ENCODE data around the gene CACNA1G. TPM values are rescaled to one million over a fixed set of nuclear protein-coding genes. Genes with fewer than 3 reads are reported as not detected.

The CACNA1G gene
- total RNA-seq, 1 donor from 2014 or later, result 29.0 TPM

- DNase-seq (ENCODE audit: low spot score in 2 of 2, unreplicated experiment in 2 of 2), result no peak
- peaks cover 28% of the 10 kb centered on the region for H3K4me1 Mint-ChIP-seq
- H3K27me3 Mint-ChIP-seq (ENCODE audit: low read depth), result peaks cover 16% of the 10 kb centered on the region
- no peaks in the 10 kb centered on the region for H3K36me3 Mint-ChIP-seq
- no peak for TF ChIP-seq CTCF (IDR thresholded peaks at IDR 0.05; ENCODE audit: unreplicated experiment)
- no peak overlapping the region for H3K4me3 Mint-ChIP-seq
- peak overlapping the region; percentile 6 for H3K27ac Mint-ChIP-seq
- H3K9me3 Mint-ChIP-seq, result no peaks in the 10 kb centered on the region
Observed at GRCh38 chr17:50641357-50641756, 80.8 kb downstream of the CACNA1G start.

- no peak overlapping the region for H3K27ac Mint-ChIP-seq
- H3K27me3 Mint-ChIP-seq (ENCODE audit: low read depth), result peaks cover 7% of the 10 kb centered on the region
- no peak overlapping the region for H3K4me3 Mint-ChIP-seq
- H3K36me3 Mint-ChIP-seq, result no peaks in the 10 kb centered on the region
- DNase-seq (ENCODE audit: low spot score in 2 of 2, unreplicated experiment in 2 of 2), result no peak
- no peak for TF ChIP-seq CTCF (IDR thresholded peaks at IDR 0.05; ENCODE audit: unreplicated experiment)
- H3K9me3 Mint-ChIP-seq, result no peaks in the 10 kb centered on the region
- H3K4me1 Mint-ChIP-seq, result peaks cover 28% of the 10 kb centered on the region
Observed at GRCh38 chr17:50642071-50642721, 81.7 kb downstream of the CACNA1G start.

GRCh38 chr17:50642722-50643656 lies 82.5 kb downstream of the CACNA1G start:
- no peak for DNase-seq (ENCODE audit: low spot score in 2 of 2, unreplicated experiment in 2 of 2)
- no peak for TF ChIP-seq CTCF (IDR thresholded peaks at IDR 0.05; ENCODE audit: unreplicated experiment)
- H3K27me3 Mint-ChIP-seq (ENCODE audit: low read depth), result no peaks in the 10 kb centered on the region
- no peaks in the 10 kb centered on the region for H3K36me3 Mint-ChIP-seq
- no peaks in the 10 kb centered on the region for H3K9me3 Mint-ChIP-seq
- H3K27ac Mint-ChIP-seq, result no peak overlapping the region
- H3K4me3 Mint-ChIP-seq, result no peak overlapping the region
- H3K4me1 Mint-ChIP-seq, result peaks cover 20% of the 10 kb centered on the region

GRCh38 chr17:50645748-50646682 lies 85.5 kb downstream of the CACNA1G start:
- TF ChIP-seq CTCF (IDR thresholded peaks at IDR 0.05; ENCODE audit: unreplicated experiment), result no peak
- Mint-ChIP-seq H3K27me3 (ENCODE audit: low read depth) (no peaks in the 10 kb centered on the region), H3K27ac (no peak overlapping the region), H3K4me3 (no peak overlapping the region), H3K9me3 (no peaks in the 10 kb centered on the region), H3K36me3 (no peaks in the 10 kb centered on the region), H3K4me1 (peaks cover 6% of the 10 kb centered on the region)
- no peak for DNase-seq (ENCODE audit: low spot score in 2 of 2, unreplicated experiment in 2 of 2)

GRCh38 chr17:50647187-50647586 lies 86.7 kb downstream of the CACNA1G start:
- Mint-ChIP-seq H3K9me3 (no peaks in the 10 kb centered on the region), H3K27ac (no peak overlapping the region), H3K4me3 (no peak overlapping the region), H3K36me3 (no peaks in the 10 kb centered on the region), H3K4me1 (no peaks in the 10 kb centered on the region), H3K27me3 (ENCODE audit: low read depth) (no peaks in the 10 kb centered on the region)
- TF ChIP-seq CTCF (IDR thresholded peaks at IDR 0.05; ENCODE audit: unreplicated experiment), result no peak
- no peak for DNase-seq (ENCODE audit: low spot score in 2 of 2, unreplicated experiment in 2 of 2)

Measured in mesothelial cell of epicardium (in vitro differentiated cells).